Measurements from ENCODE around the gene PER2.

- no peak for TF ChIP-seq ASH2L (IDR thresholded peaks at IDR 0.05; ENCODE audit: insufficient read length, low read depth, low read length)
- TF ChIP-seq CTCF (CRISPR knock-in tag; IDR thresholded peaks at IDR 0.05) = no peak
- TF ChIP-seq ZMYM4 (CRISPR knock-in tag; IDR thresholded peaks at IDR 0.05) = no peak
- no peak for TF ChIP-seq ZNF512B (CRISPR knock-in tag; IDR thresholded peaks at IDR 0.05; ENCODE audit: borderline replicate concordance)
- TF ChIP-seq ATF7 (IDR thresholded peaks at IDR 0.05) = no peak
- no peak for TF ChIP-seq ATF7 (CRISPR knock-in tag; IDR thresholded peaks at IDR 0.05)
- no peak for TF ChIP-seq ZHX2 (IDR thresholded peaks at IDR 0.05; ENCODE audit: low read depth)
- no peak for TF ChIP-seq ZHX2 (CRISPR knock-in tag; IDR thresholded peaks at IDR 0.05; ENCODE audit: borderline replicate concordance)
- no peak for TF ChIP-seq GTF2F1 (IDR thresholded peaks at IDR 0.05; ENCODE audit: low read length)
- TF ChIP-seq ZBTB34 (CRISPR knock-in tag; IDR thresholded peaks at IDR 0.05) = no peak
- TF ChIP-seq SKIL (CRISPR knock-in tag; IDR thresholded peaks at IDR 0.05; ENCODE audit: borderline replicate concordance) = no peak
These were observed 46.5 kb upstream of the PER2 start for GRCh38 chr2:238334885-238335284.
